ENCODE data around the gene ANKRD30A.

DNA sequence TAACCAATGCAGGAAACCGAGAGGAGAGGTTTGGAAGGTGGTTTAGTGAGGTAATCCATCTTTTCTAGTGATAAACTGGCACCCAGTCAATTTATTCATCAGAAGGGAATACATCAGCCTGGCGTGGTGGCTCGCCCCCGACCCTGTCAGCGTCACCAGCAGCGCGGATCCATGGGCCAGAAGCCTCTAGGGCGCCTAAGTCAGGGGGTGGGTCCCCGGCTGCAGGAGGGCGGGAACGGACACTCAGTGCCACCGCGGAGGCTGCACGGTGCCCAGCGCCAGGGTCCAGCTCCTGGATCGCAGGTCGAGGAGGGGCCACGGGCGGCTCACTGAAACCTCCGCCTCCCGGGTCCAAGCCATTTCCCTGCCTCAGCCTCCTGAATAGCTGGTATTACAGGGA, 866 bp upstream of the ANKRD30A start:
- TF ChIP-seq POLR2AphosphoS5 (IDR thresholded peaks at IDR 0.05), result no peak
- TF ChIP-seq, protein P1, sequence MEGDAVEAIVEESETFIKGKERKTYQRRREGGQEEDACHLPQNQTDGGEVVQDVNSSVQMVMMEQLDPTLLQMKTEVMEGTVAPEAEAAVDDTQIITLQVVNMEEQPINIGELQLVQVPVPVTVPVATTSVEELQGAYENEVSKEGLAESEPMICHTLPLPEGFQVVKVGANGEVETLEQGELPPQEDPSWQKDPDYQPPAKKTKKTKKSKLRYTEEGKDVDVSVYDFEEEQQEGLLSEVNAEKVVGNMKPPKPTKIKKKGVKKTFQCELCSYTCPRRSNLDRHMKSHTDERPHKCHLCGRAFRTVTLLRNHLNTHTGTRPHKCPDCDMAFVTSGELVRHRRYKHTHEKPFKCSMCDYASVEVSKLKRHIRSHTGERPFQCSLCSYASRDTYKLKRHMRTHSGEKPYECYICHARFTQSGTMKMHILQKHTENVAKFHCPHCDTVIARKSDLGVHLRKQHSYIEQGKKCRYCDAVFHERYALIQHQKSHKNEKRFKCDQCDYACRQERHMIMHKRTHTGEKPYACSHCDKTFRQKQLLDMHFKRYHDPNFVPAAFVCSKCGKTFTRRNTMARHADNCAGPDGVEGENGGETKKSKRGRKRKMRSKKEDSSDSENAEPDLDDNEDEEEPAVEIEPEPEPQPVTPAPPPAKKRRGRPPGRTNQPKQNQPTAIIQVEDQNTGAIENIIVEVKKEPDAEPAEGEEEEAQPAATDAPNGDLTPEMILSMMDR (IDR thresholded peaks at IDR 0.05), result no peak

Measured in transverse colon (tissue), 4 donors.